Heart left ventricle (tissue), 16 donors: Measurements from ENCODE around the gene PRRT2. TPM values are rescaled to one million over a fixed set of nuclear protein-coding genes. Genes with fewer than 3 reads are reported as not detected.

Source experiments
- ATAC-seq, 4 donors: fragments of 200-7000 bp; cut with Tn5 transposase; one replicate each; pipeline ENCODE4 v1.9.1; 2020 to 2022; ENCODE audit warnings: moderate library complexity in 4 of 4, mild to moderate bottlenecking in 3 of 4, moderate number of reproducible peaks in 1 of 4
- DNase-seq, 5 donors: peaks; one replicate each; pipeline ENCODE4 v3.0.0-alpha.2; 2020
- H3K27ac ChIP-seq, 12 donors: fragments of 200-600 bp; sonication (generic) in 4 of 12; one replicate each; pipeline versions ENCODE4 v1.5.0 to v1.8.0; 2016 to 2022; ENCODE audit warnings: mild to moderate bottlenecking in 2 of 12
- H3K27me3 ChIP-seq, 9 donors: fragments of 200-600 bp; sonication (generic) in 2 of 9; one replicate each; pipeline versions ENCODE4 v1.5.1 to v1.8.0; 2016 to 2022; ENCODE audit warnings: mild to moderate bottlenecking in 3 of 9
- H3K36me3 ChIP-seq, 9 donors: fragments of 200-600 bp; sonication (generic) in 2 of 9; one replicate each; pipeline versions ENCODE4 v1.5.0 to v1.8.0; 2018 to 2022; ENCODE audit warnings: mild to moderate bottlenecking in 2 of 9
- H3K4me1 ChIP-seq, 12 donors: fragments of 200-600 bp; sonication (generic) in 4 of 12; one replicate each; pipeline versions ENCODE4 v1.5.0 to v1.8.0; 2016 to 2022; ENCODE audit warnings: mild to moderate bottlenecking in 3 of 12
- H3K4me3 ChIP-seq, 12 donors: fragments of 200-600 bp; sonication (generic) in 4 of 12; one replicate each; pipeline versions ENCODE4 v1.5.0 to v1.8.0; 2017 to 2022; ENCODE audit warnings: mild to moderate bottlenecking in 9 of 12, moderate library complexity in 4 of 12
- H3K9me3 ChIP-seq, 12 donors: fragments of 200-600 bp; sonication (generic) in 4 of 12; one replicate each; pipeline versions ENCODE4 v1.5.0 to v1.8.0; 2016 to 2022; ENCODE audit warnings: mild to moderate bottlenecking in 1 of 12
- POLR2A ChIP-seq, 2 donors: fragments of 450-650 bp; IDR thresholded peaks; one replicate each; pipeline ENCODE4 v1.6.1; 2017; ENCODE audit warnings: antibody characterized with exemption in 2 of 2, mild to moderate bottlenecking in 2 of 2, moderate library complexity in 2 of 2
- WGBS, 4 donors: extraction: QIAGEN DNeasy Blood & Tissue Kit in 2 of 4; methylation state at CpG; one replicate each; pipeline versions ENCODE4 v1.1.5 to v1.1.7; 2013 to 2018; 5-methylcytosine and 5-hydroxymethylcytosine counted together
- intact Hi-C, 10 donors: fragments of 100-400 bp; cut with DNase I; formaldehyde crosslinking; loops; one replicate each; pipeline versions ENCODE4 v1.11.1 to v1.14.2; 2022
- polyA plus RNA-seq, 2 donors: library from polyadenylated mRNA; stranded (reverse); fragments of 200-250 nt; gene quantifications; one replicate each; pipeline ENCODE4 v1.2.3, GENCODE V29; 2013
- total RNA-seq, 9 donors: library from RNA; depleted of rRNA in 2 of 9; stranded (reverse); fragments of >200 nt in 2 of 9; fragmentation: NEBNext Ultra II Directional in 3 of 9; extraction: Animal tissue kit (Norgen Biotek cat#: 25700) in 3 of 9; gene quantifications; one replicate each; pipeline versions ENCODE4 v1.1.0 to v1.2.4, GENCODE V29; 2016 to 2023
- TF ChIP-seq, protein P1 (sequence below), 12 donors: fragments of 200-600 bp; sonication (generic) in 4 of 12; IDR thresholded peaks; one replicate each; pipeline versions ENCODE4 v1.5.0 to v1.8.0; 2018 to 2022; ENCODE audit warnings: antibody characterized with exemption in 12 of 12, mild to moderate bottlenecking in 5 of 12
- donor health status: ischemic (EF 13 %, LVEDD 7.1; RV severe dilation, severe dysfunction).
- donor health status: healthy with polysubstance abuse.
- donor health status: DM: no; HTN: yes; CAD: no.
- donor health status: DM: no; HTN: no; CAD: no.
- donor health status: ischemic (EF 25% LVEDD 6.9; RV normal size, moderate dysfunction).
- donor health status: ischemic (EF 25% LVEDD 5.7; RV mildly dilated, moderate dysfunction).
- donor health status: healthy.
- donor health status: DM: yes; HTN: yes; CAD: no.
- donor health status: ischemic (EF 35%, LVEDD 5.7; RV mildly dilated, moderate dysfunction).
- donor health status: nonischemic (EF 11% LVEDD 7.7; RV severe dilation, severe dysfunction).
- donor health status: DM: yes; HTN: yes; CAD: no.
- donor health status: PGD.
- donor health status: ischemic (EF 29% LVEDD 5.4; RV normal size, mild dysfunction).
- donor health status: nonischemic (EF 23%, LVEDD 6.1; RV moderate dilation, normal function).

PRRT2 gene
- total and polyA plus RNA-seq, 11 donors, result 0.24 to 3.2 (median 1.3) TPM; not detected in 1

DNA sequence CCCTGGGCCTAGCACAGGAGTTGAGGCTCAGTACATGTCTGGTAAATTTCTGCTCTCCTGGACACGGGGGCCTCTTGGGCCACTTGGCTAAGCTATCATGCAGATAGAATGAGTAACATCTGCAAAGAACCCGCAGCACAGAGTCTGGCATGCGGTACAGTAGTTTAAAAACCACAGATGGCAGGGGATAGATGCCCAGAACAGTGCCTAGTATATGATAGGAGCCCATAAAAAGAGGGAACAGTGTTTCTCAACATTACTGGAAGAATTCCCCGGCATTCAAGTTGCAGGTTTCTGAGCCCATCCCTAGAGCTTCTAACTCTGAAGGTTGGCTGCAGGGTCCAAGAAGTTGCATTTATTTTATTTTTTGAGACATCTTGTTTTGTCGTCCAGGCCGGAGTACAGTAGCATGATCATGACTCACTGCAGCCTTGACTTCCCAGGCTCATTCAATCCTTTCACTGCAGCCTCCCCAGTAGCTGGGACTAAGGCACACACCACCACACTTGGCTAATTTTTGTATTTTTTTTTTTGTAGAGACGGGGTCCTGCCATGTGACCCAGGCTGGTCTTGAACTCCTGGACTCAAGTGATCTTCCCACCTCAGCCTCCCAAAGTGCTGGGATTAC is 45.3 kb downstream of the PRRT2 start:
- Histone ChIP-seq H3K4me1 (peaks cover 0 to 25% (median 15%) of the 10 kb centered on the region in 12 donors), H3K36me3 (peaks cover 0 to 38% (median 29%) of the 10 kb centered on the region in 9 donors), H3K27ac (peak overlapping the region in 1 of 12 donors; percentile 7), H3K27me3 (no peaks in the 10 kb centered on the region), H3K4me3 (no peak overlapping the region), H3K9me3 (no peaks in the 10 kb centered on the region)
- no peak for DNase-seq
- no peak for TF ChIP-seq POLR2A (IDR thresholded peaks at IDR 0.05)
- TF ChIP-seq, protein P1, sequence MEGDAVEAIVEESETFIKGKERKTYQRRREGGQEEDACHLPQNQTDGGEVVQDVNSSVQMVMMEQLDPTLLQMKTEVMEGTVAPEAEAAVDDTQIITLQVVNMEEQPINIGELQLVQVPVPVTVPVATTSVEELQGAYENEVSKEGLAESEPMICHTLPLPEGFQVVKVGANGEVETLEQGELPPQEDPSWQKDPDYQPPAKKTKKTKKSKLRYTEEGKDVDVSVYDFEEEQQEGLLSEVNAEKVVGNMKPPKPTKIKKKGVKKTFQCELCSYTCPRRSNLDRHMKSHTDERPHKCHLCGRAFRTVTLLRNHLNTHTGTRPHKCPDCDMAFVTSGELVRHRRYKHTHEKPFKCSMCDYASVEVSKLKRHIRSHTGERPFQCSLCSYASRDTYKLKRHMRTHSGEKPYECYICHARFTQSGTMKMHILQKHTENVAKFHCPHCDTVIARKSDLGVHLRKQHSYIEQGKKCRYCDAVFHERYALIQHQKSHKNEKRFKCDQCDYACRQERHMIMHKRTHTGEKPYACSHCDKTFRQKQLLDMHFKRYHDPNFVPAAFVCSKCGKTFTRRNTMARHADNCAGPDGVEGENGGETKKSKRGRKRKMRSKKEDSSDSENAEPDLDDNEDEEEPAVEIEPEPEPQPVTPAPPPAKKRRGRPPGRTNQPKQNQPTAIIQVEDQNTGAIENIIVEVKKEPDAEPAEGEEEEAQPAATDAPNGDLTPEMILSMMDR (IDR thresholded peaks at IDR 0.05), result no peak
- no peak for ATAC-seq
- intact Hi-C loops, result loop anchor here in 1 of 10 donors (10.0 kb wide), 1 partner anchor 58 kb away; no protein-coding TSS in a partner anchor
- WGBS, 4 donors, result 74 to 87% (median 80%) methylated on average over 6 to 7 of the region's 7 CpGs

GRCh38 chr16:29858149-29858849 is 46.3 kb downstream of the PRRT2 start:
- H3K36me3 ChIP-seq, result peaks cover 0 to 38% (median 29%) of the 10 kb centered on the region in 9 donors
- H3K4me3 ChIP-seq, result no peak overlapping the region
- H3K4me1 ChIP-seq, result peaks cover 0 to 26% (median 16%) of the 10 kb centered on the region in 12 donors
- DNase-seq (no peak), ATAC-seq (no peak)
- H3K9me3 ChIP-seq, result no peaks in the 10 kb centered on the region
- TF ChIP-seq, protein P1 (IDR thresholded peaks at IDR 0.05), result no peak
- no peak for TF ChIP-seq POLR2A (IDR thresholded peaks at IDR 0.05)
- WGBS, 4 donors, result 68 to 82% (median 72%) methylated on average over 10 of the region's 10 CpGs
- intact Hi-C loops, result loop anchor here in 1 of 10 donors (10.0 kb wide), 1 partner anchor 57 kb away; no protein-coding TSS in a partner anchor
- H3K27me3 ChIP-seq, result no peaks in the 10 kb centered on the region
- H3K27ac ChIP-seq, result no peak overlapping the region

DNA sequence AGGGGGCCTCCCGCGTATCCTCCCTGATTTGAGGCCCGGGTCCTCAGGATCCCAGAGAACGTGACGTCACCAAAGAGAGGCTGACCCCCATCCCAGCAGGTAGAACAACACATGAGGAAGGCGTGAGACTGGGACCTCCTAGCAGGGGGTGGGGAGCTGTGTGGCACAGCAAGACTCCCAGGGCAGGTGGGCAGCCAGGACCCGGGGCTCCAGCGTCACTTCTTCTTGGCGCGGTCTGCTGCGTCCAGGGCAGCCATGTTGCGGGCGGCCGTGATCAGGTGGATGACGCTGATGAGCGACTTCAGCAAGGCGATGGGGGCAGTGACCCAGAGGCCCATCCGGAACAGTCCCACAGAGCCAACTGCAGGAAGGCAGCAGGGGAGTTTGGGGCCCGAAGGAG is 47.0 kb downstream of the PRRT2 start:
- TF ChIP-seq, protein P1 (IDR thresholded peaks at IDR 0.05), result no peak
- no peak for TF ChIP-seq POLR2A (IDR thresholded peaks at IDR 0.05)
- H3K36me3 ChIP-seq, result peaks cover 0 to 38% (median 29%) of the 10 kb centered on the region in 9 donors
- H3K4me1 ChIP-seq, result peaks cover 0 to 32% (median 16%) of the 10 kb centered on the region in 12 donors
- H3K9me3 ChIP-seq, result no peaks in the 10 kb centered on the region
- intact Hi-C loops, result loop anchor here in 1 of 10 donors (10.0 kb wide), 1 partner anchor 56 kb away; no protein-coding TSS in a partner anchor
- ATAC-seq (no peak), DNase-seq (no peak)
- H3K4me3 ChIP-seq, result no peak overlapping the region
- WGBS, 4 donors, result 92 to 97% (median 95%) methylated on average over 15 to 19 of the region's 19 CpGs
- H3K27me3 ChIP-seq, result no peaks in the 10 kb centered on the region
- H3K27ac ChIP-seq, result no peak overlapping the region

DNA sequence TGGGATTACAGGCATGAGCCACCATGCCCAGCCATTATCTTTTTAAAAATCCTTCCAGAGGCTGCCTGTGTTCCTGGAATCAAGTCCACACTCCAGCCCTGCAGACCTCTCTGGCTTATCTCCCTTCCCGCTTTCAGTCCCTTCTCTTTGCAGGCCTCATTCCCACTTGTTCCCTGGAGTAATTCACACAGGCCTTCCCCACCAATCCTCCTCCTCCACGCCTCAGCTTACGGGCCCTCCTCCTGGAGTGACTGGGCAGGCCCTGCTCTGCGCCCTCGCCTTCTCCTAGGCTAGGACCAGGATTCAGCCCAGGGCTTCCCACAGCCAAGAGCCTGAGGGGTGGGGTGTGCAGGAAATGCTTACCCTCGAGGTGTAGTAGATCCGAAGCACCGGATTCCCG is 48.2 kb downstream of the PRRT2 start:
- Histone ChIP-seq H3K9me3 (no peaks in the 10 kb centered on the region), H3K27me3 (no peaks in the 10 kb centered on the region), H3K36me3 (peaks cover 0 to 38% (median 29%) of the 10 kb centered on the region in 9 donors), H3K27ac (no peak overlapping the region), H3K4me3 (no peak overlapping the region), H3K4me1 (peaks cover 0 to 32% (median 16%) of the 10 kb centered on the region in 12 donors)
- ATAC-seq, result no peak
- intact Hi-C loops, result loop anchor here in 8 of 10 donors (5.0 to 10.0 kb wide), 8 partner anchors 38 to 165 kb away; partner anchors contain the start of genes C16orf92 (in 3 of the 8), PAGR1 (in 3 of the 8), HIRIP3 (in 2 of the 8) and INO80E (in 2 of the 8)
- TF ChIP-seq, protein P1 (IDR thresholded peaks at IDR 0.05), result no peak
- TF ChIP-seq POLR2A (IDR thresholded peaks at IDR 0.05), result no peak
- 68 to 79% (median 75%) methylated on average over 9 of the region's 9 CpGs for WGBS, 4 donors
- DNase-seq, result peak in 2 of 5 donors; percentile 35 to 60
